Lower leg skin (tissue), 4 donors: ENCODE measurements around the gene C12orf57. TPM values are rescaled to one million over a fixed set of nuclear protein-coding genes. Genes with fewer than 3 reads are reported as not detected.

Source experiments
- DNase-seq, 2 donors: peaks; one replicate each; pipeline ENCODE4 v3.0.0-alpha.2; 2019; ENCODE audit warnings: low spot score in 2 of 2
- H3K4me3 ChIP-seq: fragments of 200-600 bp; sonication (generic); 2 replicates; pipeline ENCODE4 v1.5.1; 2017; ENCODE audit warnings: mild to moderate bottlenecking, low read depth; ENCODE audit not compliant: poor library complexity, severe bottlenecking
- POLR2A ChIP-seq, 2 donors: fragments of 450-650 bp; IDR thresholded peaks; one replicate each; pipeline ENCODE4 v1.6.1; 2016 to 2017; ENCODE audit warnings: antibody characterized with exemption in 2 of 2, mild to moderate bottlenecking in 1 of 2, moderate library complexity in 1 of 2
- WGBS, 2 donors: methylation state at CpG; one replicate each; pipeline ENCODE4 v1.1.5; 2018; 5-methylcytosine and 5-hydroxymethylcytosine counted together
- intact Hi-C: fragments of 100-400 bp; cut with DNase I; formaldehyde crosslinking; loops from one replicate; pipeline ENCODE4 v1.15.0; 2023; ENCODE audit warnings: low total_unique reads
- total RNA-seq, 4 donors: library from RNA; depleted of rRNA; stranded (reverse); fragments of >200 nt; gene quantifications; one replicate each; pipeline ENCODE4 v1.1.0, GENCODE V29; 2016
- TF ChIP-seq, protein P1 (sequence below), 3 donors: fragments of 450-650 bp; IDR thresholded peaks; one replicate each; pipeline ENCODE4 v1.5.1; 2016; ENCODE audit warnings: antibody characterized with exemption in 3 of 3, mild to moderate bottlenecking in 3 of 3, moderate library complexity in 2 of 3

The C12orf57 gene
- total RNA-seq, 4 donors from 2014 or later, result 341 to 526 (median 418) TPM

DNA sequence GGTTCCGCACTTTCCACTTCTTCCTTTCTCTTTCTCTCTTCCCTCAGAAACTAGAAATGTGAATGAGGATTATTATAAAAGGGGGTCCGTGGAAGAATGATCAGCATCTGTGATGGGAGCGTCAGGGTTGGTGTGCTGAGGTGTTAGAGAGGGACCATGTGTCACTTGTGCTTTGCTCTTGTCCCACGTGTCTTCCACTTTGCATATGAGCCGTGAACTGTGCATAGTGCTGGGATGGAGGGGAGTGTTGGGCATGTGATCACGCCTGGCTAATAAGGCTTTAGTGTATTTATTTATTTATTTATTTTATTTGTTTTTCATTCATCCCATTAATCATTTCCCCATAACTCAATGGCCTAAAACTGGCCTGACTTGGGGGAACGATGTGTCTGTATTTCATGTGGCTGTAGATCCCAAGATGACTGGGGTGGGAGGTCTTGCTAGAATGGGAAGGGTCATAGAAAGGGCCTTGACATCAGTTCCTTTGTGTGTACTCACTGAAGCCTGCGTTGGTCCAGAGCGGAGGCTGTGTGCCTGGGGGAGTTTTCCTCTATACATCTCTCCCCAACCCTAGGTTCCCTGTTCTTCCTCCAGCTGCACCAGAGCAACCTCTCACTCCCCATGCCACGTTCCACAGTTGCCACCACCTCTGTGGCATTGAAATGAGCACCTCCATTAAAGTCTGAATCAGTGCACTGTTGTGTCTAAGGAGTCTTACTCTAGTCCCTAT is 20.7 kb upstream of the C12orf57 start:
- intact Hi-C loops, result loop anchor here (10.0 kb wide), 1 partner anchor 192 kb away; no protein-coding TSS in a partner anchor
- DNase-seq, result no peak
- no peak for TF ChIP-seq POLR2A (IDR thresholded peaks at IDR 0.05)
- TF ChIP-seq, protein P1, sequence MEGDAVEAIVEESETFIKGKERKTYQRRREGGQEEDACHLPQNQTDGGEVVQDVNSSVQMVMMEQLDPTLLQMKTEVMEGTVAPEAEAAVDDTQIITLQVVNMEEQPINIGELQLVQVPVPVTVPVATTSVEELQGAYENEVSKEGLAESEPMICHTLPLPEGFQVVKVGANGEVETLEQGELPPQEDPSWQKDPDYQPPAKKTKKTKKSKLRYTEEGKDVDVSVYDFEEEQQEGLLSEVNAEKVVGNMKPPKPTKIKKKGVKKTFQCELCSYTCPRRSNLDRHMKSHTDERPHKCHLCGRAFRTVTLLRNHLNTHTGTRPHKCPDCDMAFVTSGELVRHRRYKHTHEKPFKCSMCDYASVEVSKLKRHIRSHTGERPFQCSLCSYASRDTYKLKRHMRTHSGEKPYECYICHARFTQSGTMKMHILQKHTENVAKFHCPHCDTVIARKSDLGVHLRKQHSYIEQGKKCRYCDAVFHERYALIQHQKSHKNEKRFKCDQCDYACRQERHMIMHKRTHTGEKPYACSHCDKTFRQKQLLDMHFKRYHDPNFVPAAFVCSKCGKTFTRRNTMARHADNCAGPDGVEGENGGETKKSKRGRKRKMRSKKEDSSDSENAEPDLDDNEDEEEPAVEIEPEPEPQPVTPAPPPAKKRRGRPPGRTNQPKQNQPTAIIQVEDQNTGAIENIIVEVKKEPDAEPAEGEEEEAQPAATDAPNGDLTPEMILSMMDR (IDR thresholded peaks at IDR 0.05), result no peak
- WGBS, 2 donors, result 75 to 87% methylated on average over 10 of the region's 10 CpGs
- H3K4me3 ChIP-seq, result no peak overlapping the region

DNA sequence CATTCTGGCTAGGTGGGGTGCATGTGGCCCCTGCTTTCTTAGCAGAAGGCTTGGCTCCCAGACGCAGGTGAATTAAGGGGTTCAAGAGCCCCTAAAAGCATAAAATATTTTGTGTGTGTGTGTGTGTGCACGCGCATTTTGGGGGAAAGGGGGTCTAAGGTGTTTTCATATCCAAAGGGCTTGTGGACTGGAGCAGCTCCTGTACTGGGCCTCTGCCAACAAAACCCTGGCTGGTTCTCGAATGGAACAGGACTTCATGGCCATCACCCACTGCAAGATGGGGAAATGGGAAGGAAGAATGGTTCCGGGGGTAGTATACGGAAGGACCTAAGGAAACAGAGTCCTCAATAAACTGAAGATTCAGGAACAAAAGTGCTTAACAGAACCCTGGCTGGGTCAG is 20.0 kb upstream of the C12orf57 start:
- no peak for DNase-seq
- TF ChIP-seq, protein P1 (IDR thresholded peaks at IDR 0.05), result no peak
- TF ChIP-seq POLR2A (IDR thresholded peaks at IDR 0.05), result no peak
- intact Hi-C loops, result loop anchor here (10.0 kb wide), 1 partner anchor 191 kb away; no protein-coding TSS in a partner anchor
- H3K4me3 ChIP-seq, result no peak overlapping the region
- WGBS, 2 donors, result 45 to 58% methylated on average over 6 of the region's 6 CpGs

DNA sequence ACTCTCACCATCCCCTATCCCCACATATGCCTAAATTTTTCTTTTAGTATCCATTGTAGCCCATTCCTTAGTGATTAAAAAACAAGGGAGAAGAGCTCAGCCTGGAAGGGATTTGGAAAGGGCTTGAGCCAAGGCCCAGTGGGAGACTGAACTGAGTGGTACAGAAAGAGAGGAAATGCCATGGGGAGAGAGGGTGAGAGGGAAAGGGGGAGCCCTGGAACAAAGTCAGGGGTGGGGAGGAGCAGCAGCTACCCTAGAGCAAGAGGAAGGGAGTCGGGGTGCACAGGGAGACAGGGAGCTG is 18.6 kb upstream of the C12orf57 start:
- no peak for TF ChIP-seq POLR2A (IDR thresholded peaks at IDR 0.05)
- TF ChIP-seq, protein P1 (IDR thresholded peaks at IDR 0.05), result no peak
- DNase-seq, result no peak
- 10 to 16% methylated on average over 1 of the region's 1 CpG for WGBS, 2 donors
- H3K4me3 ChIP-seq, result no peak overlapping the region
- intact Hi-C loops, result loop anchor here (10.0 kb wide), 1 partner anchor 190 kb away; no protein-coding TSS in a partner anchor

DNA sequence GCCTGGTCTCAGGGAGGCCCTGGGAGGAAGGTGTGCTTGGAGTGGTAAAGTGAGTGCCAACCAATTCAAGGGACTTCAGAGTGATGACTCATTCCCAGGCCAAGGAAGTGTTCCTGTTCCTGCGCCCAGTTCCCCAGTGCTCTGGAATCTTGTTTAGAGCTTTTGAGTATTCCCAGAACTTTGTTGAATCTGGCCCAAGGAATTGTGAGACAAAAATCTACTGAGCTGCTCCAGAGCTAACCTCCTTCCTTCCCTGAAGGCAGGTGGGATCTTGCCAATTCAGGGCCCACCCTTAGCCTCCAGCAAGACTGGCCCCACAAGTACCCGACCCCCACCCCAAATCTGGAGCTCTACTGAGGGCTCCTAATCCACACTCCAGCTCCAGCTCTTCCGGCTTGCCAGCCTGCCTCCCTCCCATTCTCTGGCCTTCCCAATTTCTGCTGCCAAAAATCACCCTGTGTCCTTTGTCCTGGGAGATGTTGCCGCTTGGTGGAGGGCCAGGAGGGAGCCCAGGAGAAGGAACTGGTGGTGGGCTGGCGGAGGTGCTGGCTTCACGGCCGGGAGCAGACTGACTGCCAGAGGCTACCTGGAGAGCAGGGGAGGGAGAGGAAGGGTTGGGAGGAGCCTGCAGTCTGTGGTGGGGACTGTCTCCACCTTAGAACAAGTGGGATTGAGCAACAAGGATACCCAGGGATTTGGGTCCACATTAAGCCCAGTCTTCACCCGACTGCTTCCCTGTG is 18.1 kb upstream of the C12orf57 start:
- DNase-seq, result peak; percentile 82 to 93
- TF ChIP-seq, protein P1 (IDR thresholded peaks at IDR 0.05), result no peak
- no peak for TF ChIP-seq POLR2A (IDR thresholded peaks at IDR 0.05)
- no peak overlapping the region for H3K4me3 ChIP-seq
- 4 to 9% methylated on average over 8 of the region's 8 CpGs for WGBS, 2 donors
- intact Hi-C loops, result loop anchor here (10.0 kb wide), 1 partner anchor 189 kb away; no protein-coding TSS in a partner anchor

DNA sequence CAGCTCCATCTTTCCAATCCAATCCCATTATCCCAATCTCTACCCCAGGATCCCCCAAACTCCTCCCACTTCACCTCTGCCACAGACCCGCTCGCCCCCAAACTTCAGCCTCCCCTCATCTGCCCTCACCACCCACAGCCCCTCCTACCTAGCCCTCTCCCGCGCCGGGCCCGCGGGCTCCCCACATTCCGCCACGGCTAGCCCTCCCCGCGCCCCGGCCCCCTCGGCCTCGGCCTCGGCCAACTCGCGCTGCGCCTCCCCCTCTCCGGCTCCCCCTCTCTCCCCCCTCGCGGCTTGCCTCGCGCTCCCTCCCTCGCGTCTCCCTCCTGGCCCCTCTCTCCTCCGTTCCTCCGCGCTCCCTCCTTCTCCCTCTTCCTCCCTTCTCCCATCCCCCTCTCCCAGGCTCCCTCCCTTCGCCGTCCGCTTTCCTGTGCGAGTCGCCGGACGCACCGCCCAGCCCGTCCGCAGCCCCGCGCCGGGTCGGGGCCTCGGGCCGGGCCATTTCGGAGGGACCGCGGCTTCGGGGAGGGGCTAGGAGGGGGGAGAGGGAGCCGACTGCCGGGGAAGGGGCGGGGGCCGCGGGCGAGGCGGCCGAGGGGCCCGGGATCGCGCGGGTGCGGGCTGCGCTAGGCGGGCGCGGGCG is 16.3 kb upstream of the C12orf57 start, which contains the start of gene ATN1:
ATN1 (plus strand) TSS at position 581 of the 643 bp plus-strand sequence. CDS start 6,043 bp downstream, outside the sequence.
- peak within 1 kb of the TSS; percentile 86 for H3K4me3 ChIP-seq
- no peak for TF ChIP-seq POLR2A (IDR thresholded peaks at IDR 0.05)
- TF ChIP-seq, protein P1 (IDR thresholded peaks at IDR 0.05), result no peak
- 1% methylated on average over 40 to 42 of the region's 66 CpGs for WGBS, 2 donors
- intact Hi-C loops, result loop anchor here (10.0 kb wide), 1 partner anchor 187 kb away; no protein-coding TSS in a partner anchor
- DNase-seq, result peak in 1 of 2 donors; percentile 96
